HG03103 (cell line): ENCODE data around the gene ELP1.

Experiments used
- ATAC-seq: cut with Tn5 transposase; IDR thresholded peaks from one replicate; pipeline ENCODE4 v1.9.1; 2021; ENCODE audit warnings: low read depth; ENCODE audit not compliant: unreplicated experiment

Gene ELP1

GRCh38 chr9:108885643-108886348 is 48.1 kb downstream of the ELP1 start:
- ATAC-seq = peak; percentile 98

GRCh38 chr9:108884701-108885100 is 49.2 kb downstream of the ELP1 start:
- ATAC-seq = no peak

- no peak for ATAC-seq
Observed at GRCh38 chr9:108883085-108883484, 50.8 kb downstream of the ELP1 start.

GRCh38 chr9:108882052-108882888 is 51.7 kb downstream of the ELP1 start:
- ATAC-seq = no peak

GRCh38 chr9:108880738-108881316 is 53.1 kb downstream of the ELP1 start:
- no peak for ATAC-seq

- ATAC-seq = no peak
Observed at GRCh38 chr9:108877524-108877923, 56.4 kb downstream of the ELP1 start.

GRCh38 chr9:108876425-108876824 is 57.5 kb downstream of the ELP1 start:
- ATAC-seq = no peak

GRCh38 chr9:108874058-108874788 is 59.7 kb downstream of the ELP1 start:
- no peak for ATAC-seq

- no peak for ATAC-seq
Observed at GRCh38 chr9:108869092-108869725, 64.7 kb downstream of the ELP1 start.

- ATAC-seq = no peak
Observed at GRCh38 chr9:108867829-108868228, 66.1 kb downstream of the ELP1 start.

- no peak for ATAC-seq
Observed at GRCh38 chr9:108867116-108867515, 66.8 kb downstream of the ELP1 start.

GRCh38 chr9:108866001-108866420 is 67.9 kb downstream of the ELP1 start:
- no peak for ATAC-seq

GRCh38 chr9:108865037-108865436 is 68.9 kb downstream of the ELP1 start:
- no peak for ATAC-seq

- ATAC-seq = no peak
Observed at GRCh38 chr9:108864446-108864845, 69.5 kb downstream of the ELP1 start.

GRCh38 chr9:108863891-108864290 is 70.0 kb downstream of the ELP1 start:
- no peak for ATAC-seq

GRCh38 chr9:108861997-108862396 is 71.9 kb downstream of the ELP1 start, which contains the start of gene ACTL7A:
TSS of gene ACTL7A (plus strand) at chr9:108862266. CDS start at chr9:108862323, 57 bp downstream.
- ATAC-seq = no peak

GRCh38 chr9:108861464-108861863 is 72.5 kb downstream of the ELP1 start:
- ATAC-seq = no peak

GRCh38 chr9:108860764-108861163 is 73.2 kb downstream of the ELP1 start:
- ATAC-seq = no peak

- ATAC-seq = no peak
Observed at GRCh38 chr9:108860354-108860753, 73.6 kb downstream of the ELP1 start.

GRCh38 chr9:108859459-108860114 is 74.3 kb downstream of the ELP1 start:
- no peak for ATAC-seq
